IMR-90 (cell line): ENCODE measurements around the gene TSBP1. TPM values are rescaled to one million over a fixed set of nuclear protein-coding genes. Genes with fewer than 3 reads are reported as not detected.
A peak's percentile ranks its signal among the peaks of the same experiment; 100 is the strongest.

Source experiments
- ATAC-seq: fragments of 200-7000 bp; cut with Tn5 transposase; 2 replicates; pipeline ENCODE4 v1.9.1; 2020; ENCODE audit warnings: low read depth, mild to moderate bottlenecking, moderate library complexity
- BruUV-seq: library from RNA; stranded (reverse); fragments of 400-500 nt; replicated peaks from 2 replicates; lab custom pipeline; 2021; lab: Mats Ljungman, UMichigan
- CTCF ChIA-PET: fragments of 300-600 bp; formaldehyde crosslinking; extraction: SDS; loops from one replicate; lab custom pipeline; 2021; ENCODE audit warnings: antibody characterized with exemption; lab: Yijun Ruan, JAX
- POLR2A ChIA-PET: fragments of 300-600 bp; sonication (Branson Sonifier 250); formaldehyde crosslinking; loops from one replicate; lab custom pipeline; 2022; ENCODE audit warnings: antibody characterized with exemption; ENCODE audit not compliant: unreplicated experiment; lab: Charles Lee
- DNase-seq: peaks from one replicate; pipeline ENCODE4 v3.0.0; 2013
- H2AFZ ChIP-seq: replicated peaks from 2 replicates; pipeline ENCODE3; 2013; ENCODE audit warnings: low read length, mild to moderate bottlenecking; ENCODE audit not compliant: poor library complexity
- H2AK5ac ChIP-seq: 2 replicates; pipeline ENCODE4 v1.6.1; 2013; ENCODE audit warnings: low read depth, low read length, inconsistent platforms
- H2AK9ac ChIP-seq: replicated peaks from 2 replicates; pipeline ENCODE3; 2013; ENCODE audit warnings: mild to moderate bottlenecking, low read depth, low read length, moderate library complexity; ENCODE audit not compliant: poor library complexity
- H2BK120ac ChIP-seq: 2 replicates; pipeline ENCODE4 v1.6.1; 2013; ENCODE audit warnings: low read depth, low read length, inconsistent platforms
- H2BK15ac ChIP-seq: 3 replicates; pipeline ENCODE4 v1.6.1; 2013; ENCODE audit warnings: low read depth, low read length, inconsistent platforms
- H2BK20ac ChIP-seq: 2 replicates; pipeline ENCODE4 v1.6.1; 2013; ENCODE audit warnings: low read depth, mild to moderate bottlenecking, inconsistent platforms, low read length, moderate library complexity
- H2BK5ac ChIP-seq: 2 replicates; pipeline ENCODE4 v1.6.1; 2013; ENCODE audit warnings: mild to moderate bottlenecking, low read depth, low read length, inconsistent platforms; ENCODE audit not compliant: poor library complexity, severe bottlenecking
- H3K14ac ChIP-seq: replicated peaks from 2 replicates; pipeline ENCODE4 v1.6.1; 2013; ENCODE audit warnings: low read depth, low read length, inconsistent platforms
- H3K18ac ChIP-seq: 2 replicates; pipeline ENCODE4 v1.6.1; 2013; ENCODE audit warnings: low read depth, low read length, control low read depth
- H3K23ac ChIP-seq: 2 replicates; pipeline ENCODE4 v1.6.1; 2013; ENCODE audit warnings: low read depth, low read length, inconsistent platforms
- H3K27ac ChIP-seq: 2 replicates; pipeline ENCODE4 v1.5.1; 2013; ENCODE audit warnings: mild to moderate bottlenecking, control low read depth, low read length; ENCODE audit not compliant: insufficient read depth
- H3K27me3 ChIP-seq: 2 replicates; pipeline ENCODE4 v1.6.1; 2013; ENCODE audit warnings: low read length; ENCODE audit not compliant: control insufficient read depth, insufficient read depth
- H3K36me3 ChIP-seq: 2 replicates; pipeline ENCODE4 v1.6.1; 2013; ENCODE audit warnings: low read length, mixed read lengths; ENCODE audit not compliant: control insufficient read depth, insufficient read depth
- H3K4ac ChIP-seq: 2 replicates; pipeline ENCODE4 v1.6.1; 2013; ENCODE audit warnings: low read depth, low read length, inconsistent platforms
- H3K4me1 ChIP-seq: 2 replicates; pipeline ENCODE4 v1.6.1; 2013; ENCODE audit warnings: low read length, mixed read lengths; ENCODE audit not compliant: control insufficient read depth, insufficient read depth
- H3K4me2 ChIP-seq: 2 replicates; pipeline ENCODE4 v1.6.1; 2013; ENCODE audit warnings: low read depth, mild to moderate bottlenecking, control low read depth, low read length, moderate library complexity
- H3K4me3 ChIP-seq: 2 replicates; pipeline ENCODE4 v1.5.1; 2013; ENCODE audit warnings: low read depth, mild to moderate bottlenecking, control low read depth, low read length, moderate library complexity; ENCODE audit not compliant: insufficient read depth
- H3K56ac ChIP-seq: 2 replicates; pipeline ENCODE4 v1.6.1; 2013; ENCODE audit warnings: low read length, inconsistent platforms; ENCODE audit not compliant: insufficient read depth; ENCODE audit errors: extremely low read depth
- H3K79me1 ChIP-seq, 2 experiments: 2 replicates each; pipeline ENCODE4 v1.6.1; 2013; ENCODE audit warnings: low read length in 2 of 2, inconsistent platforms in 1 of 2, low read depth in 1 of 2
- H3K9ac ChIP-seq: 2 replicates; pipeline ENCODE4 v1.6.1; 2013; ENCODE audit warnings: low read depth, low read length, control low read depth
- H3K9me1 ChIP-seq: 2 replicates; pipeline ENCODE4 v1.6.1; 2013; ENCODE audit warnings: low read length, inconsistent platforms; ENCODE audit not compliant: insufficient read depth
- H3K9me3 ChIP-seq: 2 replicates; pipeline ENCODE4 v1.6.1; 2013; ENCODE audit warnings: low read length; ENCODE audit not compliant: control insufficient read depth, insufficient read depth
- H4K20me1 ChIP-seq: 2 replicates; pipeline ENCODE4 v1.6.1; 2013; ENCODE audit warnings: low read length, inconsistent platforms; ENCODE audit not compliant: insufficient read depth
- H4K5ac ChIP-seq: 2 replicates; pipeline ENCODE4 v1.6.1; 2013; ENCODE audit warnings: mild to moderate bottlenecking, low read depth, low read length, control low read depth
- H4K8ac ChIP-seq, 2 experiments: 2 replicates each; pipeline ENCODE4 v1.6.1; 2013; ENCODE audit warnings: low read depth in 2 of 2, low read length in 2 of 2, control low read depth in 1 of 2, inconsistent platforms in 1 of 2
- H4K91ac ChIP-seq: 2 replicates; pipeline ENCODE4 v1.6.1; 2013; ENCODE audit warnings: low read depth, low read length, inconsistent platforms; ENCODE audit not compliant: insufficient read depth
- BHLHE40 ChIP-seq: fragments of 150-350 bp; IDR thresholded peaks from 2 replicates; pipeline ENCODE4 v1.6.1; 2016; ENCODE audit warnings: mild to moderate bottlenecking, low read depth, low read length
- CEBPB ChIP-seq: IDR thresholded peaks from 2 replicates; pipeline ENCODE4 v1.6.1; 2012; ENCODE audit warnings: low read depth, low read length, improper control_type of control experiment
- WGBS, 2 experiments: methylation state at CpG; one replicate each; pipeline versions ENCODE4 v1.1.5 to v1.1.7; 2013; ENCODE audit warnings: missing lambda C conversion rate in 2 of 2; ENCODE audit not compliant: insufficient read length in 1 of 2; ENCODE audit errors: extremely low coverage in 2 of 2; 5-methylcytosine and 5-hydroxymethylcytosine counted together
- dilution Hi-C: fragments of 300-500 bp; cut with HindIII; formaldehyde crosslinking; loops from one replicate; pipeline ENCODE4 v1.14.3; 2018; ENCODE audit warnings: low sequenced_read_pairs; ENCODE audit not compliant: unreplicated experiment
- in situ Hi-C: fragments of 300-500 bp; cut with MboI; formaldehyde crosslinking; loops from 3 replicates; pipeline ENCODE4 v1.14.3; 2019; ENCODE audit warnings: low sequenced_read_pairs, inconsistent platforms, mixed read lengths
- intact Hi-C: fragments of 100-400 bp; cut with micrococcal nuclease; formaldehyde crosslinking; loops from 2 replicates; pipeline ENCODE4 v1.10.0; 2022
- polyA plus RNA-seq, 3 experiments: library from polyadenylated mRNA; depleted of rRNA; stranded (reverse); fragments of >200 nt; gene quantifications; 2 replicates each; pipeline ENCODE4 v1.2.3, GENCODE V29; 2012; ENCODE audit warnings: low replicate concordance in 1 of 3
- total RNA-seq: library from RNA; depleted of rRNA; stranded (reverse); fragments of >200 nt; gene quantifications from 2 replicates; pipeline ENCODE4 v1.2.3, GENCODE V29; 2012

TSBP1 gene
- total and polyA plus RNA-seq, 2 of the 4 experiments (the other 2 are of a cell fraction) = not detected

DNA sequence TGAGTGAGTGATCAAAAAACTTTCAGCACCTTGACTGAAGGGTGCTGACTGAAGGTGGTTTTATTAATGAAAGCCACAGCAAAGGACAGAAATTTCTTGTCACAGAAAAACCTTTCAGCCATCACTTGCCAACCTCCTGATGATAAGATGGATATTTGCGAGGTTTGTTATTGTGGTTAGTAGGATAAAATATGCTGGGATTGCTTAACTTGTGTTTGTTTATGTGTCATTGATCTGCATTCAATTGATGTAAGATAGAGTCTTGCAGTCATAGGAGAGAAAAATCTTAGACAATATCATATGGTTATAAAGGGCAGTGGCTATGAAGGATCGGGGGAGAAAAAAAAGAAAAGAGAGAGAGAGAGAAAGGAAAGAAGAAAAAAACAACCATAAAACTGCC lies 1.2 kb downstream of the TSBP1 start:
- Histone ChIP-seq H3K4me2 (no peak overlapping the region), H3K4ac (no peak overlapping the region), H3K27ac (no peak overlapping the region), H2AK9ac (no peak overlapping the region), H3K56ac (no peak overlapping the region), H4K5ac (no peak overlapping the region), H4K8ac (no peak overlapping the region), H3K18ac (no peak overlapping the region), H3K23ac (no peak overlapping the region), H3K79me1 (no peaks in the 10 kb centered on the region), H3K9ac (no peak overlapping the region), H3K4me3 (no peak overlapping the region), H3K27me3 (peaks cover 2% of the 10 kb centered on the region; the same call in 1 of the 2 replicates), H2BK5ac (no peak overlapping the region), H3K9me1 (no peaks in the 10 kb centered on the region), H2BK15ac (no peak overlapping the region), H2AFZ (no peak overlapping the region), H2BK120ac (no peak overlapping the region), H3K4me1 (peaks cover 2% of the 10 kb centered on the region; the same call in 1 of the 2 replicates), H3K9me3 (no peaks in the 10 kb centered on the region), H4K20me1 (no peaks in the 10 kb centered on the region), H4K91ac (no peak overlapping the region), H2BK20ac (no peak overlapping the region), H2AK5ac (no peak overlapping the region), H3K14ac (no peak overlapping the region), H3K36me3 (no peaks in the 10 kb centered on the region)
- WGBS, 2 experiments = no CpG with 5 or more reads among the region's 2 CpGs
- ChIA-PET POLR2A (no interaction called here), CTCF (no interaction called here)
- ATAC-seq (no peak), DNase-seq (no peak)
- intact Hi-C loops = no loop called here
- no TSS peak for BruUV-seq
- dilution Hi-C loops = no loop called here
- in situ Hi-C loops = no loop called here
- TF ChIP-seq BHLHE40 (no peak), CEBPB (0 out of 2 replicates have a peak, but pooled peaks have one; percentile 3)
